IMR-90 (cell line): ENCODE results near the gene RPS3. TPM values are rescaled to one million over a fixed set of nuclear protein-coding genes. Genes with fewer than 3 reads are reported as not detected.

Experiments used
- ATAC-seq: fragments of 200-7000 bp; cut with Tn5 transposase; 2 replicates; pipeline ENCODE4 v1.9.1; 2020; ENCODE audit warnings: low read depth, mild to moderate bottlenecking, moderate library complexity
- BruUV-seq: library from RNA; stranded (reverse); fragments of 400-500 nt; replicated peaks from 2 replicates; lab custom pipeline; 2021; lab: Mats Ljungman, UMichigan
- CTCF ChIA-PET: fragments of 300-600 bp; formaldehyde crosslinking; extraction: SDS; loops from one replicate; lab custom pipeline; 2021; ENCODE audit warnings: antibody characterized with exemption; lab: Yijun Ruan, JAX
- POLR2A ChIA-PET: fragments of 300-600 bp; sonication (Branson Sonifier 250); formaldehyde crosslinking; loops from one replicate; lab custom pipeline; 2022; ENCODE audit warnings: antibody characterized with exemption; ENCODE audit not compliant: unreplicated experiment; lab: Charles Lee
- DNase-seq: peaks from one replicate; pipeline ENCODE4 v3.0.0; 2013
- H2AFZ ChIP-seq: replicated peaks from 2 replicates; pipeline ENCODE3; 2013; ENCODE audit warnings: low read length, mild to moderate bottlenecking; ENCODE audit not compliant: poor library complexity
- H2AK5ac ChIP-seq: 2 replicates; pipeline ENCODE4 v1.6.1; 2013; ENCODE audit warnings: low read depth, low read length, inconsistent platforms
- H2AK9ac ChIP-seq: replicated peaks from 2 replicates; pipeline ENCODE3; 2013; ENCODE audit warnings: mild to moderate bottlenecking, low read depth, low read length, moderate library complexity; ENCODE audit not compliant: poor library complexity
- H2BK120ac ChIP-seq: 2 replicates; pipeline ENCODE4 v1.6.1; 2013; ENCODE audit warnings: low read depth, low read length, inconsistent platforms
- H2BK15ac ChIP-seq: 3 replicates; pipeline ENCODE4 v1.6.1; 2013; ENCODE audit warnings: low read depth, low read length, inconsistent platforms
- H2BK20ac ChIP-seq: 2 replicates; pipeline ENCODE4 v1.6.1; 2013; ENCODE audit warnings: low read depth, mild to moderate bottlenecking, inconsistent platforms, low read length, moderate library complexity
- H2BK5ac ChIP-seq: 2 replicates; pipeline ENCODE4 v1.6.1; 2013; ENCODE audit warnings: mild to moderate bottlenecking, low read depth, low read length, inconsistent platforms; ENCODE audit not compliant: poor library complexity, severe bottlenecking
- H3K14ac ChIP-seq: replicated peaks from 2 replicates; pipeline ENCODE4 v1.6.1; 2013; ENCODE audit warnings: low read depth, low read length, inconsistent platforms
- H3K18ac ChIP-seq: 2 replicates; pipeline ENCODE4 v1.6.1; 2013; ENCODE audit warnings: low read depth, low read length, control low read depth
- H3K23ac ChIP-seq: 2 replicates; pipeline ENCODE4 v1.6.1; 2013; ENCODE audit warnings: low read depth, low read length, inconsistent platforms
- H3K27ac ChIP-seq: 2 replicates; pipeline ENCODE4 v1.5.1; 2013; ENCODE audit warnings: mild to moderate bottlenecking, control low read depth, low read length; ENCODE audit not compliant: insufficient read depth
- H3K27me3 ChIP-seq: 2 replicates; pipeline ENCODE4 v1.6.1; 2013; ENCODE audit warnings: low read length; ENCODE audit not compliant: control insufficient read depth, insufficient read depth
- H3K36me3 ChIP-seq: 2 replicates; pipeline ENCODE4 v1.6.1; 2013; ENCODE audit warnings: low read length, mixed read lengths; ENCODE audit not compliant: control insufficient read depth, insufficient read depth
- H3K4ac ChIP-seq: 2 replicates; pipeline ENCODE4 v1.6.1; 2013; ENCODE audit warnings: low read depth, low read length, inconsistent platforms
- H3K4me1 ChIP-seq: 2 replicates; pipeline ENCODE4 v1.6.1; 2013; ENCODE audit warnings: low read length, mixed read lengths; ENCODE audit not compliant: control insufficient read depth, insufficient read depth
- H3K4me2 ChIP-seq: 2 replicates; pipeline ENCODE4 v1.6.1; 2013; ENCODE audit warnings: low read depth, mild to moderate bottlenecking, control low read depth, low read length, moderate library complexity
- H3K4me3 ChIP-seq: 2 replicates; pipeline ENCODE4 v1.5.1; 2013; ENCODE audit warnings: low read depth, mild to moderate bottlenecking, control low read depth, low read length, moderate library complexity; ENCODE audit not compliant: insufficient read depth
- H3K56ac ChIP-seq: 2 replicates; pipeline ENCODE4 v1.6.1; 2013; ENCODE audit warnings: low read length, inconsistent platforms; ENCODE audit not compliant: insufficient read depth; ENCODE audit errors: extremely low read depth
- H3K79me1 ChIP-seq, 2 experiments: 2 replicates each; pipeline ENCODE4 v1.6.1; 2013; ENCODE audit warnings: low read length in 2 of 2, inconsistent platforms in 1 of 2, low read depth in 1 of 2
- H3K9ac ChIP-seq: 2 replicates; pipeline ENCODE4 v1.6.1; 2013; ENCODE audit warnings: low read depth, low read length, control low read depth
- H3K9me1 ChIP-seq: 2 replicates; pipeline ENCODE4 v1.6.1; 2013; ENCODE audit warnings: low read length, inconsistent platforms; ENCODE audit not compliant: insufficient read depth
- H3K9me3 ChIP-seq: 2 replicates; pipeline ENCODE4 v1.6.1; 2013; ENCODE audit warnings: low read length; ENCODE audit not compliant: control insufficient read depth, insufficient read depth
- H4K20me1 ChIP-seq: 2 replicates; pipeline ENCODE4 v1.6.1; 2013; ENCODE audit warnings: low read length, inconsistent platforms; ENCODE audit not compliant: insufficient read depth
- H4K5ac ChIP-seq: 2 replicates; pipeline ENCODE4 v1.6.1; 2013; ENCODE audit warnings: mild to moderate bottlenecking, low read depth, low read length, control low read depth
- H4K8ac ChIP-seq, 2 experiments: 2 replicates each; pipeline ENCODE4 v1.6.1; 2013; ENCODE audit warnings: low read depth in 2 of 2, low read length in 2 of 2, control low read depth in 1 of 2, inconsistent platforms in 1 of 2
- H4K91ac ChIP-seq: 2 replicates; pipeline ENCODE4 v1.6.1; 2013; ENCODE audit warnings: low read depth, low read length, inconsistent platforms; ENCODE audit not compliant: insufficient read depth
- BHLHE40 ChIP-seq: fragments of 150-350 bp; IDR thresholded peaks from 2 replicates; pipeline ENCODE4 v1.6.1; 2016; ENCODE audit warnings: mild to moderate bottlenecking, low read depth, low read length
- FOS ChIP-seq: fragments of 150-350 bp; IDR thresholded peaks from 2 replicates; pipeline ENCODE4 v1.6.1; 2016; ENCODE audit warnings: low read depth, low read length
- MAZ ChIP-seq: IDR thresholded peaks from 2 replicates; pipeline ENCODE4 v1.6.1; 2012; ENCODE audit warnings: low read depth, mild to moderate bottlenecking, low read length, improper control_type of control experiment, moderate library complexity, borderline replicate concordance
- NFE2L2 ChIP-seq: fragments of 150-350 bp; IDR thresholded peaks from 2 replicates; pipeline ENCODE4 v1.6.1; 2016; ENCODE audit warnings: low read depth, mild to moderate bottlenecking, low read length
- RAD21 ChIP-seq: IDR thresholded peaks from 2 replicates; pipeline ENCODE4 v1.6.1; 2012; ENCODE audit warnings: low read length, improper control_type of control experiment
- RCOR1 ChIP-seq: IDR thresholded peaks from 2 replicates; pipeline ENCODE4 v1.6.1; 2012; ENCODE audit warnings: mild to moderate bottlenecking, low read length, improper control_type of control experiment; ENCODE audit not compliant: insufficient replicate concordance
- SMC3 ChIP-seq: fragments of 150-350 bp; IDR thresholded peaks from 2 replicates; pipeline ENCODE4 v1.6.1; 2016; ENCODE audit warnings: low read depth, mild to moderate bottlenecking, antibody characterized with exemption, low read length, moderate library complexity
- WGBS, 2 experiments: methylation state at CpG; one replicate each; pipeline versions ENCODE4 v1.1.5 to v1.1.7; 2013; ENCODE audit warnings: missing lambda C conversion rate in 2 of 2; ENCODE audit not compliant: insufficient read length in 1 of 2; ENCODE audit errors: extremely low coverage in 2 of 2; 5-methylcytosine and 5-hydroxymethylcytosine counted together
- dilution Hi-C: fragments of 300-500 bp; cut with HindIII; formaldehyde crosslinking; loops from one replicate; pipeline ENCODE4 v1.14.3; 2018; ENCODE audit warnings: low sequenced_read_pairs; ENCODE audit not compliant: unreplicated experiment
- in situ Hi-C: fragments of 300-500 bp; cut with MboI; formaldehyde crosslinking; loops from 3 replicates; pipeline ENCODE4 v1.14.3; 2019; ENCODE audit warnings: low sequenced_read_pairs, inconsistent platforms, mixed read lengths
- intact Hi-C: fragments of 100-400 bp; cut with micrococcal nuclease; formaldehyde crosslinking; loops from 2 replicates; pipeline ENCODE4 v1.10.0; 2022
- polyA plus RNA-seq, 3 experiments: library from polyadenylated mRNA; depleted of rRNA; stranded (reverse); fragments of >200 nt; gene quantifications; 2 replicates each; pipeline ENCODE4 v1.2.3, GENCODE V29; 2012; ENCODE audit warnings: low replicate concordance in 1 of 3
- total RNA-seq: library from RNA; depleted of rRNA; stranded (reverse); fragments of >200 nt; gene quantifications from 2 replicates; pipeline ENCODE4 v1.2.3, GENCODE V29; 2012
- TF ChIP-seq, protein P1 (sequence below): fragments of 150-350 bp; IDR thresholded peaks from 2 replicates; pipeline ENCODE4 v1.6.1; 2016; ENCODE audit warnings: low read depth, mild to moderate bottlenecking, low read length, moderate library complexity, borderline replicate concordance
- TF ChIP-seq, protein P2 (sequence below): conservative IDR thresholded peaks from 2 replicates; pipeline ENCODE4 v1.5.1; 2012; ENCODE audit warnings: mild to moderate bottlenecking, low read depth, low read length, improper control_type of control experiment
- TF ChIP-seq, protein P3 (sequence below): fragments of 150-350 bp; IDR thresholded peaks from 2 replicates; pipeline ENCODE4 v1.6.1; 2017; ENCODE audit warnings: mild to moderate bottlenecking, antibody characterized with exemption, low read length, low read depth

Gene RPS3
- total and polyA plus RNA-seq, 2 of the 4 experiments (the other 2 are of a cell fraction): 2,360 to 2,477 TPM

DNA sequence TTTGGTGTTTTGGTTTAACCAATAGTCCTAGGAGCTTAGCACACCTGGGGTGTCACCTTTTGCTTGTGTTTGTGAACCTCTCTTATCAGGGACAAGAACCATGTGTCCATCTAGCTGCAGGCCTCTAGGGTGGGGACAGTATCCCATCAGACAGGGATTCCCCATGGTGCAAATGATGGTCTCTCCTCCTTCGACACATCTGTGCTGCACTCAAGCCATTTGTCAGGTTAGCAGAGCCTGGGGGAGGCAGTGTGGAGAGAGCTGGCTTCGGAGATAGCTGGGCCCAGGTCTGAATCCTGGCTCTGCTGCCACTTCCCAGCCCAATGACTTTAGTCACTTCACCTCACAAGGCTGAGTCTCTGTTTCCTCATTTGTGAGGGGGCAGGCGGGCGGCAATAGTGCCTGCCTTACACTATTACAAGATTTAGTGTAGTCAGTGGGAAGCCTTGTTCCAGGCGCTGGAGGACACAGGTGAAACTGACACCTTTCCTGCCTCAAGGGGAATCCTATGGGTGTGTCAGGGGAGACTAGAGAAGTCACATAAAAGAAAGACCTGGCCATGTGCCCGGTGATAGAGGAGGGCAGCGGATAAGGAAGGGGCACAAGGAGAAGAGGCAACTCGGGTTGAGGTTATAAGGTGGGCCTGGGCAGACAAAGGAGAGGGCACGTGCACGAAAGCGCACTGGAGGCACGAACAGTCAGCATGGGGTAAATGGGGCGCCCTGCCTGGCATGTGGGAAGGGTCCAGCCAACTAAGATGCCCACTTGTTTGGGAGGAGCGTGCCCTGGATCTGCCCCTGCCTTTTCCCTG lies 21.1 kb downstream of the RPS3 start (continued):
- TF ChIP-seq RCOR1: no peak

DNA sequence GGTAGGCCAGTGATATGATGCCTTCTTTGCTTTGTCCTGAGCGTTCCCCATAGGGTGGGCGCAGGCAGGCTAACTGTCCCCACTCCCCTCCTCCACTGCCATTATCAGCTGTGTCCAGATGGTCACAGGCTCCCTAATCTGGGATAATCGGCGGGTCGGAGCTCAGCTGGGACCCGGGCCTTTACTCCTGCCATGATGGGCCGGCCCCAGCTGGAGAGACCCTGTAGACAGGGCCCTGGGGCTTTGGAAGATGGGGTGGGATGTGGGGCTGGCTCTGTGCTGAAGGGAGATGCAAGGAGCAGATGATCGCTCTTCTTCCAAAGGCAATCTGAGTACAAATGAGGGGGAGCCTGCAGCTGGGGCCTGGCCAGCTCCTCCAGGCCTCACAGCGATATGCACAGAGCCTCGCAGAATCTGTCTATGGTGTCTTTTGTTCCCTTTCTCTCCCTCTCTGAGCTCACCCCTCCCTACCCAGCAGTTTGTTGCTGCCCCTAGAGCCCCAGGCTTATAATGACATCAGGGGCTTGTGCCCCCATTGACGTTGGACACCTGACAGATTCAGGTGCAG lies 21.8 kb downstream of the RPS3 start:
- no peak overlapping the region for H3K23ac ChIP-seq
- in situ Hi-C loops: no loop called here
- no peaks in the 10 kb centered on the region for H3K27me3 ChIP-seq
- ATAC-seq: no peak
- H3K9me3 ChIP-seq: no peaks in the 10 kb centered on the region
- no TSS peak for BruUV-seq
- ChIA-PET POLR2A (no interaction called here), CTCF (no interaction called here)
- no peak overlapping the region for H3K27ac ChIP-seq
- no peak overlapping the region for H4K5ac ChIP-seq
- H2AK5ac ChIP-seq: peak overlapping the region; percentile 97
- H3K4me2 ChIP-seq: no peak overlapping the region
- no peak overlapping the region for H2AK9ac ChIP-seq
- no peak overlapping the region for H2BK5ac ChIP-seq
- H3K36me3 ChIP-seq: peaks cover 17% of the 10 kb centered on the region
- dilution Hi-C loops: no loop called here
- intact Hi-C loops: no loop called here
- no peak overlapping the region for H3K4me3 ChIP-seq
- no peak for DNase-seq
- H2BK20ac ChIP-seq: peak overlapping the region; percentile 87; the same call in 1 of the 2 replicates
- peaks cover 14 to 28% of the 10 kb centered on the region in 2 experiments for H3K79me1 ChIP-seq
- H3K9me1 ChIP-seq: peaks cover 30% of the 10 kb centered on the region
- peak overlapping the region in 1 of 2 experiments; percentile 6; a peak in 1 of 4 replicates for H4K8ac ChIP-seq
- H4K91ac ChIP-seq: peak overlapping the region; percentile 72
- H3K56ac ChIP-seq: no peak overlapping the region
- peak overlapping the region; percentile 25 for H2BK120ac ChIP-seq
- H3K14ac ChIP-seq: 0 out of 2 replicates have a peak overlapping the region, but pooled peaks have one; percentile 7
- no peaks in the 10 kb centered on the region for H4K20me1 ChIP-seq
- 100% methylated on average over 1 of the region's 11 CpGs; no CpG with 5 or more reads in 1 of the 2 experiments for WGBS, 2 experiments
- peaks cover 27% of the 10 kb centered on the region for H3K4me1 ChIP-seq
- no peak overlapping the region for H2BK15ac ChIP-seq
- H3K9ac ChIP-seq: no peak overlapping the region
- H3K4ac ChIP-seq: peak overlapping the region; percentile 93
- H3K18ac ChIP-seq: peak overlapping the region; percentile 45; the same call in 1 of the 2 replicates
- no peak overlapping the region for H2AFZ ChIP-seq
- TF ChIP-seq RCOR1 (no peak), NFE2L2 (no peak), RAD21 (no peak), FOS (no peak), BHLHE40 (no peak), SMC3 (no peak), MAZ (no peak)
- TF ChIP-seq, protein P1, sequence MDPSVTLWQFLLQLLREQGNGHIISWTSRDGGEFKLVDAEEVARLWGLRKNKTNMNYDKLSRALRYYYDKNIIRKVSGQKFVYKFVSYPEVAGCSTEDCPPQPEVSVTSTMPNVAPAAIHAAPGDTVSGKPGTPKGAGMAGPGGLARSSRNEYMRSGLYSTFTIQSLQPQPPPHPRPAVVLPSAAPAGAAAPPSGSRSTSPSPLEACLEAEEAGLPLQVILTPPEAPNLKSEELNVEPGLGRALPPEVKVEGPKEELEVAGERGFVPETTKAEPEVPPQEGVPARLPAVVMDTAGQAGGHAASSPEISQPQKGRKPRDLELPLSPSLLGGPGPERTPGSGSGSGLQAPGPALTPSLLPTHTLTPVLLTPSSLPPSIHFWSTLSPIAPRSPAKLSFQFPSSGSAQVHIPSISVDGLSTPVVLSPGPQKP: no peak
- TF ChIP-seq, protein P2, sequence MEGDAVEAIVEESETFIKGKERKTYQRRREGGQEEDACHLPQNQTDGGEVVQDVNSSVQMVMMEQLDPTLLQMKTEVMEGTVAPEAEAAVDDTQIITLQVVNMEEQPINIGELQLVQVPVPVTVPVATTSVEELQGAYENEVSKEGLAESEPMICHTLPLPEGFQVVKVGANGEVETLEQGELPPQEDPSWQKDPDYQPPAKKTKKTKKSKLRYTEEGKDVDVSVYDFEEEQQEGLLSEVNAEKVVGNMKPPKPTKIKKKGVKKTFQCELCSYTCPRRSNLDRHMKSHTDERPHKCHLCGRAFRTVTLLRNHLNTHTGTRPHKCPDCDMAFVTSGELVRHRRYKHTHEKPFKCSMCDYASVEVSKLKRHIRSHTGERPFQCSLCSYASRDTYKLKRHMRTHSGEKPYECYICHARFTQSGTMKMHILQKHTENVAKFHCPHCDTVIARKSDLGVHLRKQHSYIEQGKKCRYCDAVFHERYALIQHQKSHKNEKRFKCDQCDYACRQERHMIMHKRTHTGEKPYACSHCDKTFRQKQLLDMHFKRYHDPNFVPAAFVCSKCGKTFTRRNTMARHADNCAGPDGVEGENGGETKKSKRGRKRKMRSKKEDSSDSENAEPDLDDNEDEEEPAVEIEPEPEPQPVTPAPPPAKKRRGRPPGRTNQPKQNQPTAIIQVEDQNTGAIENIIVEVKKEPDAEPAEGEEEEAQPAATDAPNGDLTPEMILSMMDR: no peak
- TF ChIP-seq, protein P3, sequence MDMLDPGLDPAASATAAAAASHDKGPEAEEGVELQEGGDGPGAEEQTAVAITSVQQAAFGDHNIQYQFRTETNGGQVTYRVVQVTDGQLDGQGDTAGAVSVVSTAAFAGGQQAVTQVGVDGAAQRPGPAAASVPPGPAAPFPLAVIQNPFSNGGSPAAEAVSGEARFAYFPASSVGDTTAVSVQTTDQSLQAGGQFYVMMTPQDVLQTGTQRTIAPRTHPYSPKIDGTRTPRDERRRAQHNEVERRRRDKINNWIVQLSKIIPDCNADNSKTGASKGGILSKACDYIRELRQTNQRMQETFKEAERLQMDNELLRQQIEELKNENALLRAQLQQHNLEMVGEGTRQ: no peak
